ENCODE data around the gene BTN3A1.

The BTN3A1 gene

DNA sequence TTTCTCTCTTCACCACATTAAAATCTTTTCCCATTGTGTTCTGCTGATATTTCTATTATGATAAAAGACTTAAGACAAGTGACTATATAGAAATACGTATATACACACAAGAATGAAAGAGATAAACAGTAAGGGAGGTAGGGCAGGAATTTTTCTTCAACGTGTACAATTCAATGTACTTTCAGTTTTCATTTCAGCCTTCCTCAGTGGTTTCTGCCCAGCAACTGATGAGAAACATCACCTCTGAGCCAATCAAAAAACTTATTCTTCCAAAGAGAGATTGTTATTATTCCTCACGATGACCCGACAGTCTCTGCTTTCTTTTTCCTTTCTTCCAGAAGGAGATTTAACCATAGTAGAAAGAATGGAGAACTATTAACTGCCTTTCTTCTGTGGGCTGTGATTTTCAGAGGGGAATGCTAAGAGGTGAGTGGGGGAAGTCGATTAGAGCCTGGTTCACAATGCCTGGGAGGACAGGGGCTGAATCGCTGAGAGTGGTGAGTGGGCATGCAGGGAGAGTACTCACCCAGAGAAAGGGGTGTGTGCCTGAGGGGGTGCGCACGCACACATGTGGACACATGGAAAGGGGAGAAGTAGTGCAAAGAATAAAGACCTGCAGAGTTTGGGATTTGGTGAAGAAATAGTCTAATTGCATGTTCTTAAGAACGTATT lies at the start of gene BTN3A1:
Gene BTN3A1 (plus strand): TSS at position 289 of the 672 bp plus-strand sequence. CDS start 3,289 bp downstream, outside the sequence.
- TF ChIP-seq, protein P1, sequence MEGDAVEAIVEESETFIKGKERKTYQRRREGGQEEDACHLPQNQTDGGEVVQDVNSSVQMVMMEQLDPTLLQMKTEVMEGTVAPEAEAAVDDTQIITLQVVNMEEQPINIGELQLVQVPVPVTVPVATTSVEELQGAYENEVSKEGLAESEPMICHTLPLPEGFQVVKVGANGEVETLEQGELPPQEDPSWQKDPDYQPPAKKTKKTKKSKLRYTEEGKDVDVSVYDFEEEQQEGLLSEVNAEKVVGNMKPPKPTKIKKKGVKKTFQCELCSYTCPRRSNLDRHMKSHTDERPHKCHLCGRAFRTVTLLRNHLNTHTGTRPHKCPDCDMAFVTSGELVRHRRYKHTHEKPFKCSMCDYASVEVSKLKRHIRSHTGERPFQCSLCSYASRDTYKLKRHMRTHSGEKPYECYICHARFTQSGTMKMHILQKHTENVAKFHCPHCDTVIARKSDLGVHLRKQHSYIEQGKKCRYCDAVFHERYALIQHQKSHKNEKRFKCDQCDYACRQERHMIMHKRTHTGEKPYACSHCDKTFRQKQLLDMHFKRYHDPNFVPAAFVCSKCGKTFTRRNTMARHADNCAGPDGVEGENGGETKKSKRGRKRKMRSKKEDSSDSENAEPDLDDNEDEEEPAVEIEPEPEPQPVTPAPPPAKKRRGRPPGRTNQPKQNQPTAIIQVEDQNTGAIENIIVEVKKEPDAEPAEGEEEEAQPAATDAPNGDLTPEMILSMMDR (IDR thresholded peaks at IDR 0.05): no peak

GRCh38 chr6:26352315-26352714 lies 49.8 kb upstream of the BTN3A1 start:
- TF ChIP-seq, protein P1 (IDR thresholded peaks at IDR 0.05): no peak

DNA sequence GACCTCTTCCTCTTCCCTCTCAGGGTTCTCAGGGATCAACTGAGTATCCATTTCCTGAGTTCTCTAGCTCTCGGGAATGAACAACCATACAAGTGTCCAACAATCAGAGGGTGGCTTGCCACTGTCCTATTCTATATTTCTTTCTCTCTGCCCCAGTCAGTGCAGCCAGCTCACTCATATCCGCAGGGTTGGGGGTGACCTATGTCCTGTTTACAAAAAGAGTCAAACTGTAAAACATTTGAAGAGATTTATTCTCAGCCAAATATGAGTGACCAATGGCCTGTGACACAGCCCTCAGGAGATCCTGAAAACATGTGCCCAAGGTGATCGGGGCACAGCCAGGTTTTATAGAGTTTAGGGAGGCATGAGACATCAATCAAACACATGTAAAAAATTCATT lies 47.9 kb upstream of the BTN3A1 start:
- TF ChIP-seq, protein P1 (IDR thresholded peaks at IDR 0.05): no peak

- TF ChIP-seq, protein P1 (IDR thresholded peaks at IDR 0.05): no peak
Measured at GRCh38 chr6:26355366-26355765, 46.7 kb upstream of the BTN3A1 start.

GRCh38 chr6:26358511-26358981 lies 43.5 kb upstream of the BTN3A1 start:
- TF ChIP-seq, protein P1 (IDR thresholded peaks at IDR 0.05): no peak

GRCh38 chr6:26359765-26360164 lies 42.3 kb upstream of the BTN3A1 start:
- TF ChIP-seq, protein P1 (IDR thresholded peaks at IDR 0.05): no peak

DNA sequence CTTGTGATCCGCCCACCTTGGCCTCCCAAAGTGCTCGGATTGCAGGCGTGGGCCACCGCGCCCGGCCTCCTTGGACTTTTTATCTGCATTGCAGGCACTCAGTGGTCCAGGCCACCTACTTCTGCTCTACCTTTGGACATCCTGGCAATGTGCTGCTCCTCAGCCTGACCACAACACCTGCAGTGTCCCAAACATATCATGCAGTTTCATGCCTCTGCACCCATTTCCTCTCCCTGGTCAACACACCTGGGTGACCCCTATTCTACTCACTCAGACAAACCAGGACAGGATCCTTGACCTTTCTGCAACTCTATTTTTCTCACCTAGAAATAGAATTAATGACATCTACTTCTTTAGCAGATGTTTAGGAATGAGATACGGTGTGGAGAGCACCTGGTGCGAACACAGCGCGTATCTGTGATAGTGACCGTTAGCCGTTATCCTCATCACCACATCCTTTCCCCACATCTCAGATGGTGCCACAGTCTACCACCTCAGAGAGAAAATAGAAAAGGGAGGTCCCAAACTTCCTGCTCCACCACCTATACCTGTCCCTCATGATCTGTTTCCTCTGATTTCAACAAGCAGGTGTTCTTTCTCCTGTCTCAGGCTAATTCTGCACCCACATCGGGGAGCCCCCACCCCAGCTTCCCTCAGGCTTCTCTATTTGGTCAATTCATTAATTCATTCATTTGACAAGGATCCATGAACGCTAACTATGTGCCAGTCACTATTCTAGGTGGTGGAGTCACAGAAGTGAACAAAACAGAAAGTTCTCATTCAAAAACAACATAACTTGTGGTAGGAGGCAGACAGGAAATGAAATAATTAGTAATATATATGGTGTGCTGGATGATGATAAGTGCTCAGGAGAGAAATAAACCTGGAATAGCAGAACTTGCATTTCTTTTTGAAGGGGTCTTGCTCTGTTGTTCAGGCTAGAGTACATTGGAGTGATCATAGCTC lies 41.3 kb upstream of the BTN3A1 start:
- TF ChIP-seq, protein P1 (IDR thresholded peaks at IDR 0.05): no peak
